HepG2 (cell line): Measurements from ENCODE around the gene NR4A2. TPM values are rescaled to one million over a fixed set of nuclear protein-coding genes. Genes with fewer than 3 reads are reported as not detected.

Experiments used
- ATAC-seq: fragments of 200-7000 bp; cut with Tn5 transposase; 3 replicates; pipeline ENCODE4 v1.9.1; 2020; ENCODE audit warnings: mild to moderate bottlenecking, moderate library complexity
- BruUV-seq: library from RNA; stranded (reverse); fragments of 400-500 nt; replicated peaks from 2 replicates; lab custom pipeline; 2021; lab: Mats Ljungman, UMichigan
- CTCF ChIA-PET: fragments of 300-600 bp; formaldehyde crosslinking; extraction: SDS; loops from one replicate; lab custom pipeline; 2021; ENCODE audit warnings: low total read pairs, inconsistent platforms, low intra/inter-chr PET ratio; lab: Yijun Ruan, JAX
- POLR2A ChIA-PET: fragments of 350-600 bp; sonication (Branson Sonifier 250); formaldehyde crosslinking; loops from one replicate; lab custom pipeline; 2020; ENCODE audit warnings: antibody characterized with exemption, inconsistent platforms; lab: Yijun Ruan, JAX
- DNase-seq: peaks from one replicate; pipeline ENCODE4 v3.0.0-alpha.2; 2015; ENCODE audit warnings: low spot score
- FAIRE-seq: peaks from 3 replicates; lab custom pipeline; 2011; peaks lifted over from hg19 to GRCh38; lab: Jason Lieb, UNC
- H2AFZ ChIP-seq: one replicate; pipeline ENCODE4 v1.6.1; 2011; ENCODE audit warnings: low read length, inconsistent platforms
- H3K27ac ChIP-seq: fragments of 300-600 bp; 3 replicates; pipeline ENCODE4 v1.8.0; 2011; ENCODE audit warnings: mixed run types, mild to moderate bottlenecking, mixed read lengths, low read length, inconsistent platforms; ENCODE audit not compliant: insufficient read depth; ENCODE audit errors: extremely low read length
- H3K27me3 ChIP-seq, 2 experiments: fragments of 200-600 bp in 1 of 2; 2 replicates in 1 of 2; 3 replicates in 1 of 2; pipeline versions ENCODE4 v1.6.0 to v1.8.0; 2011; ENCODE audit warnings: low read length in 2 of 2, mild to moderate bottlenecking in 2 of 2, moderate library complexity in 2 of 2, inconsistent platforms in 1 of 2; ENCODE audit not compliant: insufficient read depth in 2 of 2, control insufficient read depth in 1 of 2
- H3K36me3 ChIP-seq, 2 experiments: fragments of 200-600 bp in 1 of 2; replicated peaks in 1 of 2; 2 replicates in 1 of 2; 3 replicates in 1 of 2; pipeline versions ENCODE4 v1.5.1 to v1.8.0; 2011; ENCODE audit warnings: low read length in 2 of 2, inconsistent platforms in 1 of 2; ENCODE audit not compliant: insufficient read depth in 2 of 2, control insufficient read depth in 1 of 2
- H3K4me1 ChIP-seq: 2 replicates; pipeline ENCODE4 v1.5.1; 2012; ENCODE audit warnings: low read length, inconsistent platforms; ENCODE audit not compliant: insufficient read depth
- H3K4me2 ChIP-seq: 2 replicates; pipeline ENCODE4 v1.6.0; 2011; ENCODE audit warnings: low read depth, low read length, inconsistent platforms
- H3K4me3 ChIP-seq, 3 experiments: fragments of 200-600 bp in 1 of 3; sonication (generic), shearing (Covaris generic) in 1 of 3; replicated peaks in 1 of 3; 2 replicates each; pipeline ENCODE4 v1.5.1; 2011 to 2016; ENCODE audit warnings: low read length in 3 of 3, inconsistent platforms in 2 of 3, low read depth in 2 of 3, mild to moderate bottlenecking in 2 of 3, control low read depth in 1 of 3, mixed read lengths in 1 of 3; ENCODE audit not compliant: insufficient read depth in 1 of 3
- H3K79me2 ChIP-seq: one replicate; pipeline ENCODE4 v1.6.1; 2011; ENCODE audit warnings: low read length, inconsistent platforms; ENCODE audit not compliant: insufficient read depth
- H3K9ac ChIP-seq: 2 replicates; pipeline ENCODE4 v1.6.0; 2011; ENCODE audit warnings: mild to moderate bottlenecking, low read depth, low read length, inconsistent platforms; ENCODE audit not compliant: insufficient read depth
- H3K9me3 ChIP-seq: 2 replicates; pipeline ENCODE4 v1.5.1; 2012; ENCODE audit warnings: mild to moderate bottlenecking, low read length
- H4K20me1 ChIP-seq: 2 replicates; pipeline ENCODE4 v1.6.0; 2011; ENCODE audit warnings: inconsistent platforms, mild to moderate bottlenecking, low read length, moderate library complexity; ENCODE audit not compliant: insufficient read depth
- CENPX ChIP-seq: sonication (generic); formaldehyde crosslinking; IDR thresholded peaks from 2 replicates; pipeline ENCODE4 v1.9.0; 2021; ENCODE audit warnings: mild to moderate bottlenecking, missing genetic modification reagents, moderate library complexity
- GMEB2 ChIP-seq: IDR thresholded peaks from 2 replicates; pipeline ENCODE4 v1.6.1; 2016; ENCODE audit warnings: missing biosample characterization, missing genetic modification reagents, low read depth
- HNF4A ChIP-seq: sonication (generic); formaldehyde crosslinking; IDR thresholded peaks from 2 replicates; pipeline ENCODE4 v1.4.0; 2020; ENCODE audit warnings: missing genetic modification reagents
- JDP2 ChIP-seq: sonication (generic); formaldehyde crosslinking; IDR thresholded peaks from 2 replicates; pipeline ENCODE4 v1.8.1; 2022; ENCODE audit warnings: missing genetic modification reagents, borderline replicate concordance
- MED13 ChIP-seq: sonication (generic); formaldehyde crosslinking; IDR thresholded peaks from 2 replicates; pipeline ENCODE4 v1.5.0; 2020; ENCODE audit warnings: missing genetic modification reagents
- PAWR ChIP-seq: sonication (generic); formaldehyde crosslinking; IDR thresholded peaks from 2 replicates; pipeline ENCODE4 v1.4.0; 2020; ENCODE audit warnings: missing genetic modification reagents, mild to moderate bottlenecking, borderline replicate concordance
- PPARG ChIP-seq: conservative IDR thresholded peaks from 2 replicates; pipeline ENCODE4 v1.6.1; 2016; ENCODE audit warnings: missing biosample characterization, missing genetic modification reagents
- PRPF4 ChIP-seq: fragments of 200-400 bp; formaldehyde crosslinking; IDR thresholded peaks from 2 replicates; pipeline ENCODE4 v1.6.1; 2016; ENCODE audit warnings: low read length, low read depth; ENCODE audit not compliant: poor library complexity, severe bottlenecking
- SIX1 ChIP-seq: sonication (generic); formaldehyde crosslinking; IDR thresholded peaks from 2 replicates; pipeline ENCODE4 v1.4.0; 2020; ENCODE audit warnings: missing genetic modification reagents, borderline replicate concordance
- THRA ChIP-seq: sonication (generic); formaldehyde crosslinking; IDR thresholded peaks from 2 replicates; pipeline ENCODE4 v1.4.0; 2020; ENCODE audit warnings: missing genetic modification reagents, borderline replicate concordance
- ZFP82 ChIP-seq: sonication (generic); formaldehyde crosslinking; IDR thresholded peaks from 2 replicates; pipeline ENCODE4 v1.5.1; 2020; ENCODE audit warnings: mild to moderate bottlenecking, missing genetic modification reagents, borderline replicate concordance
- ZKSCAN5 ChIP-seq: sonication (generic); formaldehyde crosslinking; IDR thresholded peaks from 2 replicates; pipeline ENCODE4 v1.5.1; 2020; ENCODE audit warnings: mild to moderate bottlenecking, missing genetic modification reagents
- ZNF20 ChIP-seq: sonication (generic); formaldehyde crosslinking; IDR thresholded peaks from 2 replicates; pipeline ENCODE4 v1.4.0; 2020; ENCODE audit warnings: mild to moderate bottlenecking, moderate library complexity, missing genetic modification reagents
- ZNF234 ChIP-seq: sonication (generic); formaldehyde crosslinking; conservative IDR thresholded peaks from 2 replicates; pipeline ENCODE4 v1.5.1; 2020; ENCODE audit warnings: mild to moderate bottlenecking, missing genetic modification reagents
- ZNF547 ChIP-seq: sonication (generic); formaldehyde crosslinking; IDR thresholded peaks from 2 replicates; pipeline ENCODE4 v1.5.1; 2020; ENCODE audit warnings: mild to moderate bottlenecking, missing genetic modification reagents
- ZNF563 ChIP-seq: sonication (generic); formaldehyde crosslinking; IDR thresholded peaks from 2 replicates; pipeline ENCODE4 v1.8.0; 2022; ENCODE audit warnings: mild to moderate bottlenecking, moderate library complexity, missing genetic modification reagents
- in situ Hi-C: cut with HindIII; loops from 2 replicates; pipeline ENCODE4 v1.10.0; 2017; ENCODE audit warnings: low pct_unique_long_range_greater_than_20kb; ENCODE audit not compliant: extremely low pct_ligation_motif_present
- intact Hi-C: fragments of 100-400 bp; cut with micrococcal nuclease; formaldehyde crosslinking; loops from one replicate; pipeline ENCODE4 v1.10.0; 2022; ENCODE audit not compliant: unreplicated experiment
- polyA plus RNA-seq, 8 experiments: library from polyadenylated mRNA; depleted of rRNA in 3 of 8; stranded (reverse) in 7 of 8; unstranded in 1 of 8; fragments of >200 nt; fragmentation: Illumina TruSeq in 4 of 8; extraction: Trizol in 4 of 8; gene quantifications; 2 replicates each; pipeline versions ENCODE4 v1.2.1 to v1.2.3, GENCODE V29; 2011 to 2016; ENCODE audit warnings: low read depth in 4 of 8, missing spikeins in 1 of 8, mixed read lengths in 1 of 8; ENCODE audit not compliant: insufficient read depth in 1 of 8
- total RNA-seq, 5 experiments: library from RNA; depleted of rRNA; stranded (reverse); fragments of >200 nt; fragmentation: Illumina TruSeq; extraction: Trizol; gene quantifications; 2 replicates each; pipeline ENCODE4 v1.2.3, GENCODE V29; 2016; ENCODE audit warnings: low read depth in 1 of 5
- TF ChIP-seq, protein P1 (sequence below): sonication (generic); formaldehyde crosslinking; IDR thresholded peaks from 2 replicates; pipeline ENCODE4 v1.4.0; 2020; ENCODE audit warnings: low read depth, mild to moderate bottlenecking, missing genetic modification reagents
- TF ChIP-seq, protein P2 (sequence below): sonication (generic); formaldehyde crosslinking; IDR thresholded peaks from 2 replicates; pipeline ENCODE4 v1.5.0; 2020; ENCODE audit warnings: mild to moderate bottlenecking, missing genetic modification reagents

Gene NR4A2
- total and polyA plus RNA-seq, 2 of the 13 experiments (the other 11 are each of a cell fraction or from before 2014, with no cell fraction given), result not detected

- DNase-seq (no peak), ATAC-seq (no peak), FAIRE-seq (no peak)
- TF ChIP-seq THRA (no peak), CENPX (no peak), SIX1 (CRISPR knock-in tag) (no peak), ZFP82 (CRISPR knock-in tag) (no peak), ZNF563 (CRISPR knock-in tag) (no peak), ZNF234 (CRISPR knock-in tag) (no peak), ZNF20 (CRISPR knock-in tag) (no peak), PRPF4 (no peak), MED13 (CRISPR knock-in tag) (no peak), GMEB2 (CRISPR knock-in tag) (no peak), HNF4A (CRISPR knock-in tag) (no peak), PAWR (CRISPR knock-in tag) (no peak), JDP2 (CRISPR knock-in tag) (no peak), ZNF547 (CRISPR knock-in tag) (no peak), ZKSCAN5 (CRISPR knock-in tag) (no peak), PPARG (no peak)
- TF ChIP-seq, protein P1, sequence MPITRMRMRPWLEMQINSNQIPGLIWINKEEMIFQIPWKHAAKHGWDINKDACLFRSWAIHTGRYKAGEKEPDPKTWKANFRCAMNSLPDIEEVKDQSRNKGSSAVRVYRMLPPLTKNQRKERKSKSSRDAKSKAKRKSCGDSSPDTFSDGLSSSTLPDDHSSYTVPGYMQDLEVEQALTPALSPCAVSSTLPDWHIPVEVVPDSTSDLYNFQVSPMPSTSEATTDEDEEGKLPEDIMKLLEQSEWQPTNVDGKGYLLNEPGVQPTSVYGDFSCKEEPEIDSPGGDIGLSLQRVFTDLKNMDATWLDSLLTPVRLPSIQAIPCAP (CRISPR knock-in tag), result no peak
- TF ChIP-seq, protein P2, sequence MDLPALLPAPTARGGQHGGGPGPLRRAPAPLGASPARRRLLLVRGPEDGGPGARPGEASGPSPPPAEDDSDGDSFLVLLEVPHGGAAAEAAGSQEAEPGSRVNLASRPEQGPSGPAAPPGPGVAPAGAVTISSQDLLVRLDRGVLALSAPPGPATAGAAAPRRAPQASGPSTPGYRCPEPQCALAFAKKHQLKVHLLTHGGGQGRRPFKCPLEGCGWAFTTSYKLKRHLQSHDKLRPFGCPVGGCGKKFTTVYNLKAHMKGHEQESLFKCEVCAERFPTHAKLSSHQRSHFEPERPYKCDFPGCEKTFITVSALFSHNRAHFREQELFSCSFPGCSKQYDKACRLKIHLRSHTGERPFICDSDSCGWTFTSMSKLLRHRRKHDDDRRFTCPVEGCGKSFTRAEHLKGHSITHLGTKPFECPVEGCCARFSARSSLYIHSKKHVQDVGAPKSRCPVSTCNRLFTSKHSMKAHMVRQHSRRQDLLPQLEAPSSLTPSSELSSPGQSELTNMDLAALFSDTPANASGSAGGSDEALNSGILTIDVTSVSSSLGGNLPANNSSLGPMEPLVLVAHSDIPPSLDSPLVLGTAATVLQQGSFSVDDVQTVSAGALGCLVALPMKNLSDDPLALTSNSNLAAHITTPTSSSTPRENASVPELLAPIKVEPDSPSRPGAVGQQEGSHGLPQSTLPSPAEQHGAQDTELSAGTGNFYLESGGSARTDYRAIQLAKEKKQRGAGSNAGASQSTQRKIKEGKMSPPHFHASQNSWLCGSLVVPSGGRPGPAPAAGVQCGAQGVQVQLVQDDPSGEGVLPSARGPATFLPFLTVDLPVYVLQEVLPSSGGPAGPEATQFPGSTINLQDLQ, result no peak
- peaks cover 0 to 6% of the 10 kb centered on the region in 2 experiments; a peak in 3 of 5 replicates for H3K27me3 ChIP-seq
- H3K79me2 ChIP-seq, result no peaks in the 10 kb centered on the region
- no TSS peak for BruUV-seq
- POLR2A ChIA-PET, result no interaction called here
- CTCF ChIA-PET, result no interaction called here
- no peaks in the 10 kb centered on the region for H3K36me3 ChIP-seq
- H3K27ac ChIP-seq, result no peak overlapping the region
- no peaks in the 10 kb centered on the region for H4K20me1 ChIP-seq
- no peak overlapping the region for H3K9ac ChIP-seq
- in situ Hi-C loops, result loop anchor here (10.0 to 25.0 kb wide), 2 partner anchors 705 to 838 kb away; no protein-coding TSS in a partner anchor
- intact Hi-C loops, result no loop called here
- no peaks in the 10 kb centered on the region for H3K9me3 ChIP-seq
- H3K4me3 ChIP-seq, result no peak overlapping the region
- H2AFZ ChIP-seq, result no peak overlapping the region
- H3K4me1 ChIP-seq, result no peaks in the 10 kb centered on the region
- no peak overlapping the region for H3K4me2 ChIP-seq
Observed at GRCh38 chr2:156349605-156350004, 17.1 kb upstream of the NR4A2 start.
